Myometrial cell (primary cell): Measurements from ENCODE around the gene MLEC. TPM values are rescaled to one million over a fixed set of nuclear protein-coding genes. Genes with fewer than 3 reads are reported as not detected.

Experiments used
- total RNA-seq: library from RNA; depleted of rRNA; stranded (reverse); fragments of >200 nt; gene quantifications from 2 replicates; pipeline ENCODE4 v1.2.3, GENCODE V29; 2015

The MLEC gene, protein sequence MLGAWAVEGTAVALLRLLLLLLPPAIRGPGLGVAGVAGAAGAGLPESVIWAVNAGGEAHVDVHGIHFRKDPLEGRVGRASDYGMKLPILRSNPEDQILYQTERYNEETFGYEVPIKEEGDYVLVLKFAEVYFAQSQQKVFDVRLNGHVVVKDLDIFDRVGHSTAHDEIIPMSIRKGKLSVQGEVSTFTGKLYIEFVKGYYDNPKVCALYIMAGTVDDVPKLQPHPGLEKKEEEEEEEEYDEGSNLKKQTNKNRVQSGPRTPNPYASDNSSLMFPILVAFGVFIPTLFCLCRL
- total RNA-seq = 131 and 144 TPM in 2 replicates

GRCh38 chr12:120686690-120687577, at the start of gene MLEC:
TSS of gene MLEC (plus strand) at chr12:120687149. CDS start at chr12:120687297, 148 bp downstream.

DNA sequence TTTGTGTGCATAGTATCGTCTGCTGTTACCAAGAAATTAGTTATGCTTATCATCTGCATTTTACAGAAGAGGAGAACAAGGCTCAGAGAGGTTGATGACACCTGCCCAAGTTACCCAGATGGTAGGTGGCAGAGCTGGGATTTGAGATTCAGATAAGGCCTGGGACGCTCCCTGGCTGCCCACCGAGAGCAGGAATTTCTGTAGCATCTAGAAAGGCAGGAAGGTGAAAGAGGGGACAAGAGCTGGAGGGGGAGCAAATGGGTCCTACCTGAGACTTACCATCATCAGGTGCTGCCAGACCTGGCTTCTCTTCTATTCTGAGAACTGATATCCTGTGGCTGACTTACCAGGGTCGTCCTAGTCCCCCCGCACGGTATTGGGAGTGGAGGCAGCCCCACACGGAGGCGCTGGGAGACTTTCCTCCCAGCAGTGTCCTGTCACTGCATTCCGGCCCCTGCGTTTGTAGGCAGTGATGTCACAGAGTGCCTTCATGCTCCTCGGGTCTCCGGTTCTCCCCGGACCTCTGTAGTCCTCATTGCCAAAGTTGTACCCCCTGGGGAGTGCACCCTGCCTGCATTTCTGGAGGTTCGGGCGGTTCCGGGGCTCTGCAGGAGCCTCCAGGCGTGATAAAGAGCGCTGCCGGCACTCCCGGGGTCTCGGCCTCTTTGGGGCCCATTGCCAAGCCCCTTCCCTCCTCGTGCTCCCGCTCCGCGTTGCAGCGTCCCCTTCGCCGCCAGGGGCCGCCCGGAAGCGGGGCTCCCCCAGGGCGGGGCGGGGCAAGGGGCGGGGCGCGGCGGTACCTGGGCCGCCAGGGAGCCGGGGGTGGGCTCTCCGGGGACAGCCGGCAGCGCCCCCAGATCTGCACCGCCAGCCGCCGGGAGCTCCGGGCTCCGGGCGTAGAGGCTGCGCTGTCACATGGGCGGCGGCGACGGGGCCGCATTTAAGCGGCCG, 46.9 kb upstream of the MLEC start, which contains the start of gene CABP1:
TSS of gene CABP1 (plus strand) at position 856 of the 951 bp plus-strand sequence. CDS start at position 916, 60 bp downstream.

DNA sequence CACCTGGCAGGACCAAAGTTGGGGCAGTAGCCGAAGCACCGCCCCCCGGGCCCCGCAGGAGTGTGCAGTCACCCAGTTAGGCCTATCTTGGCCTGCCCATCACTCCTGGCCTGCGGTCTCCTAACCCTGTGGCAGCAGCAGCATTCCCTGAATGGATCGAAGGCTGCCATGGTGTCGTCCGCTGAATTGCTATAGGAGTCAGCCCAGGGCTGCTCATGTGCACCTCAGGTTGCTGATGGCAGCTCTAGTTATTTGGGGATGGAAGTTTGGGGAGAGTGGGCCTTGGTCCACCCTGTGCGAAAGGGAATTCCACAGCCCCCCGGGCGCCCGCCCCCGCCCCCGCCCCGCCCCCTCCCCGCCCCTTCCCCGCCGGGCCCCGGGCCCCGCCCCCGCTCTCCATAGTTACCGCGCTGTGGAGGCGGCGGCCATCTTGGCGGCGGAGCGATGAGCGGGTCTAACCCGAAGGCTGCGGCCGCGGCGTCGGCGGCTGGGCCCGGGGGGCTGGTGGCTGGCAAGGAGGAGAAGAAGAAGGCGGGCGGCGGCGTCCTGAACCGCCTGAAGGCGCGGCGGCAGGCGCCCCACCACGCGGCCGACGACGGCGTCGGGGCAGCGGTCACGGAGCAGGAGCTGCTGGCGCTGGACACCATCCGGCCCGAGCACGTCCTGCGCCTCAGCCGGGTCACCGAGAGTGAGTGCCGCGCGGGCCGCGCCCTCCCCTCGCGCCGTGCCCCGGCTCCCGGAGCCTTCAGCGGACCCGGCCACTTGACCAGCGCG, 23.3 kb downstream of the MLEC start, which contains the start of gene UNC119B:
TSS of gene UNC119B (plus strand) at position 428 of the 774 bp plus-strand sequence. CDS start at position 445, 17 bp downstream.

GRCh38 chr12:120725659-120726509, 38.9 kb downstream of the MLEC start, which contains the start of gene ACADS:
TSS of gene ACADS (plus strand) at chr12:120725826. CDS start at chr12:120725886, 60 bp downstream.

Other genes with a start within 250 kb of the MLEC start
- 499 and 694 TPM in 2 replicates for gene COX6A1, start 249.0 kb upstream of the MLEC start, total RNA-seq
- 53.0 and 60.5 TPM in 2 replicates for gene TRIAP1, start 240.8 kb upstream of the MLEC start, total RNA-seq
- 20.0 and 21.9 TPM in 2 replicates for gene GATC, start 240.7 kb upstream of the MLEC start, total RNA-seq
- 98.9 and 117 TPM in 2 replicates for gene SRSF9, start 217.4 kb upstream of the MLEC start, total RNA-seq
- 290 and 327 TPM in 2 replicates for gene DYNLL1, start 191.0 kb upstream of the MLEC start, total RNA-seq
- gene COQ5, start 158.0 kb upstream of the MLEC start, total RNA-seq = 25.4 and 33.5 TPM in 2 replicates
- gene RNF10, start 152.8 kb upstream of the MLEC start, total RNA-seq = 84.4 and 139 TPM in 2 replicates
- gene POP5, start 105.7 kb upstream of the MLEC start, total RNA-seq = 53.9 and 62.6 TPM in 2 replicates
- not detected in 2 replicates for gene CABP1, start 46.5 kb upstream of the MLEC start, total RNA-seq
- gene UNC119B, start 23.3 kb downstream of the MLEC start, total RNA-seq = 23.9 TPM in 2 replicates
- 14.5 and 15.3 TPM in 2 replicates for gene ACADS, start 38.7 kb downstream of the MLEC start, total RNA-seq
- gene SPPL3, start 217.2 kb downstream of the MLEC start, total RNA-seq = 9.2 and 17.4 TPM in 2 replicates